Breast epithelium (tissue), 4 donors: ENCODE measurements around the gene STXBP1. TPM values are rescaled to one million over a fixed set of nuclear protein-coding genes. Genes with fewer than 3 reads are reported as not detected.

Source experiments
- DNase-seq, 2 donors: peaks; one replicate each; pipeline ENCODE4 v3.0.0-alpha.2; 2019; ENCODE audit warnings: low spot score in 2 of 2
- H3K27ac ChIP-seq, 2 donors: fragments of 200-600 bp; sonication (generic) in 1 of 2; one replicate each; pipeline ENCODE4 v1.5.1; 2016 to 2019; ENCODE audit warnings: mild to moderate bottlenecking in 1 of 2
- H3K27me3 ChIP-seq, 2 donors: fragments of 200-600 bp; sonication (generic) in 1 of 2; one replicate each; pipeline versions ENCODE4 v1.5.1 to v1.6.0; 2017 to 2019; ENCODE audit warnings: control low read depth in 1 of 2, mild to moderate bottlenecking in 1 of 2
- H3K36me3 ChIP-seq: fragments of 200-600 bp; one replicate; pipeline ENCODE4 v1.5.1; 2019
- H3K4me1 ChIP-seq, 2 donors: fragments of 200-600 bp; sonication (generic); one replicate each; pipeline ENCODE4 v1.5.1; 2016 to 2019; ENCODE audit warnings: control low read depth in 1 of 2
- H3K4me3 ChIP-seq, 3 donors: fragments of 200-600 bp; sonication (generic); 1 replicate in 2 of 3; 2 replicates in 1 of 3; pipeline ENCODE4 v1.5.1; 2016 to 2019; ENCODE audit warnings: mild to moderate bottlenecking in 3 of 3, moderate library complexity in 2 of 3
- H3K9me3 ChIP-seq, 2 donors: fragments of 200-600 bp; sonication (generic) in 1 of 2; one replicate each; pipeline ENCODE4 v1.5.1; 2016 to 2019; ENCODE audit warnings: control low read depth in 1 of 2
- CTCF ChIP-seq, 3 donors: fragments of 450-650 bp; IDR thresholded peaks; one replicate each; pipeline ENCODE4 v1.5.1; 2016 to 2017; ENCODE audit warnings: antibody characterized with exemption in 3 of 3, mild to moderate bottlenecking in 3 of 3, moderate library complexity in 3 of 3
- POLR2A ChIP-seq: fragments of 450-650 bp; IDR thresholded peaks from one replicate; pipeline ENCODE4 v1.6.1; 2016; ENCODE audit warnings: antibody characterized with exemption, mild to moderate bottlenecking, moderate library complexity
- POLR2AphosphoS5 ChIP-seq, 3 donors: sonication (generic); formaldehyde crosslinking; IDR thresholded peaks; one replicate each; pipeline ENCODE4 v1.6.1; 2017; ENCODE audit warnings: antibody characterized with exemption in 3 of 3
- intact Hi-C: fragments of 100-400 bp; cut with DNase I; formaldehyde crosslinking; loops from one replicate; pipeline ENCODE4 v1.15.1; 2023; ENCODE audit warnings: low total_unique reads
- total RNA-seq, 3 donors: library from RNA; depleted of rRNA; stranded (reverse); fragments of >200 nt; gene quantifications; one replicate each; pipeline ENCODE4 v1.1.0, GENCODE V29; 2016

The STXBP1 gene
- total RNA-seq, 3 donors from 2014 or later, result 19.0 to 45.9 (median 43.2) TPM

GRCh38 chr9:127741831-127742434 is 129.9 kb downstream of the STXBP1 start:
- Histone ChIP-seq H3K27ac (peak overlapping the region; percentile 13 to 91), H3K9me3 (no peaks in the 10 kb centered on the region), H3K36me3 (no peaks in the 10 kb centered on the region), H3K4me1 (peaks cover 0 to 6% of the 10 kb centered on the region in 2 donors), H3K4me3 (peak overlapping the region in 1 of 3 donors; percentile 21), H3K27me3 (no peaks in the 10 kb centered on the region)
- DNase-seq, result no peak
- no peak for TF ChIP-seq POLR2A
- no peak for TF ChIP-seq POLR2AphosphoS5 (IDR thresholded peaks at IDR 0.05)
- TF ChIP-seq CTCF (IDR thresholded peaks at IDR 0.05), result no peak
- intact Hi-C loops, result no loop called here

Other genes with a start within 250 kb of the STXBP1 start
- 10 to 100 TPM; 17.7 to 38.7 (median 20.9) TPM for gene SLC2A8, start 215.1 kb upstream of the STXBP1 start, total RNA-seq
- 10 to 100 TPM in 2 of 3 donors, 1 to 10 TPM in 1; 7.7 to 16.7 (median 16.0) TPM for gene ZNF79, start 187.9 kb upstream of the STXBP1 start, total RNA-seq
- 1,000 to 10,000 TPM; 2,790 to 3,232 (median 3,032) TPM for gene RPL12, start 160.9 kb upstream of the STXBP1 start, total RNA-seq
- gene LRSAM1, start 160.8 kb upstream of the STXBP1 start, total RNA-seq, result 10 to 100 TPM; 11.7 to 21.3 (median 17.9) TPM
- 1 to 10 TPM in 2 of 3 donors, not detected in 1; 2.0 TPM for gene CFAP157, start 94.7 kb downstream of the STXBP1 start, total RNA-seq
- gene PTRH1, start 103.4 kb downstream of the STXBP1 start, total RNA-seq, result 10 to 100 TPM; 19.0 to 26.2 (median 23.3) TPM
- under 1 TPM; under 0.01 to 0.59 (median 0.16) TPM for gene TTC16, start 103.8 kb downstream of the STXBP1 start, total RNA-seq
- 10 to 100 TPM in 1 of 3 donors, 1 to 10 TPM in 2; 9.5 to 16.7 (median 9.6) TPM for gene TOR2A, start 123.0 kb downstream of the STXBP1 start, total RNA-seq
- 10 to 100 TPM in 1 of 3 donors, 1 to 10 TPM in 2; 6.0 to 15.4 (median 6.9) TPM for gene SH2D3C, start 166.4 kb downstream of the STXBP1 start, total RNA-seq
- 10 to 100 TPM; 60.0 to 70.4 (median 63.9) TPM for gene CDK9, start 173.8 kb downstream of the STXBP1 start, total RNA-seq
- gene FPGS, start 190.6 kb downstream of the STXBP1 start, total RNA-seq, result 100 to 1,000 TPM in 1 of 3 donors, 10 to 100 TPM in 2; 56.3 to 108 (median 78.6) TPM
- gene ENG, start 242.4 kb downstream of the STXBP1 start, total RNA-seq, result 10 to 100 TPM; 21.5 to 50.8 (median 30.9) TPM